Uterus (tissue), 4 donors: ENCODE measurements around the gene LPCAT1. TPM values are rescaled to one million over a fixed set of nuclear protein-coding genes. Genes with fewer than 3 reads are reported as not detected.
"Not testable (repeated sequence)": the region's sequence is repeated elsewhere in the genome, so short reads cannot be mapped to it uniquely, and the experiment has no call there.

Source experiments
- DNase-seq, 2 donors: peaks; one replicate each; pipeline ENCODE4 v3.0.0-alpha.2; 2019 to 2020
- H3K27ac ChIP-seq, 2 donors: fragments of 200-600 bp; sonication (generic); 1 replicate in 1 of 2; 2 replicates in 1 of 2; pipeline ENCODE4 v1.5.1; 2016 to 2018
- H3K27me3 ChIP-seq, 2 donors: fragments of 200-600 bp; sonication (generic); one replicate each; pipeline ENCODE4 v1.5.1; 2018 to 2019; ENCODE audit warnings: control low read depth in 1 of 2
- H3K36me3 ChIP-seq, 2 donors: fragments of 200-600 bp; sonication (generic); one replicate each; pipeline ENCODE4 v1.5.1; 2019; ENCODE audit warnings: control low read depth in 1 of 2
- H3K4me1 ChIP-seq, 2 donors: fragments of 200-600 bp; sonication (generic); one replicate each; pipeline ENCODE4 v1.5.1; 2018 to 2019; ENCODE audit warnings: control low read depth in 1 of 2
- H3K4me3 ChIP-seq, 2 donors: fragments of 200-600 bp; sonication (generic); 1 replicate in 1 of 2; 2 replicates in 1 of 2; pipeline ENCODE4 v1.5.1; 2018 to 2019; ENCODE audit warnings: mild to moderate bottlenecking in 1 of 2
- H3K9me3 ChIP-seq, 2 donors: fragments of 200-600 bp; sonication (generic); one replicate each; pipeline ENCODE4 v1.5.1; 2019; ENCODE audit warnings: control low read depth in 1 of 2
- POLR2A ChIP-seq, 2 donors: fragments of 450-650 bp; IDR thresholded peaks; one replicate each; pipeline ENCODE4 v1.6.1; 2016; ENCODE audit warnings: antibody characterized with exemption in 2 of 2, mild to moderate bottlenecking in 1 of 2, moderate library complexity in 1 of 2
- intact Hi-C: fragments of 100-400 bp; cut with DNase I; formaldehyde crosslinking; loops from one replicate; pipeline ENCODE4 v1.15.1; 2023; ENCODE audit warnings: low total_unique reads
- total RNA-seq, 4 donors: library from RNA; depleted of rRNA in 3 of 4; stranded (reverse); fragments of >200 nt in 3 of 4; gene quantifications; one replicate each; pipeline versions ENCODE4 v1.1.0 to v1.2.4, GENCODE V29; 2014 to 2023
- TF ChIP-seq, protein P1 (sequence below), 4 experiments: fragments of 200-600 bp in 2 of 4; fragments of 450-650 bp in 2 of 4; sonication (generic) in 2 of 4; IDR thresholded peaks; one replicate each; pipeline ENCODE4 v1.5.1; 2016 to 2019; ENCODE audit warnings: antibody characterized with exemption in 4 of 4, mild to moderate bottlenecking in 2 of 4, moderate library complexity in 1 of 4
- donor health status: DM: yes; HTN: yes; CAD: no.

LPCAT1 gene
- total RNA-seq, 4 donors from 2014 or later, result 21.5 to 51.0 (median 40.0) TPM

DNA sequence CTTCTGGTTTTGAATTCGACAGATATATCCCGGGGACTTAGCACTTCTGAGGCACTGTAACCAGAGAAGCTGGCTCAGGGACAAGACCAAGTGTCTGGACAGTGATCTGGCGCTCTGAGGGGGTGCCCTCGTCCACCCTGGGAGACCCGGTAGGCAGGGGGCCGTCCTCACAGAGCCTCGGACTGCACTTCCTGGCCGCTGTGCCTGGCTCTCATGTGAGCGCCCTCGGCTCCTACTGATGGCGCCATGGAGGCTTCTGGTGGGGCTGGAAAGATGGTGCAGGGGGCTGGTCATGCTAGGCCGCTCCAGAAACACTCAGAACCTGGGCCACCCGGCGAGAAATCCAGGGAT is 59.7 kb downstream of the LPCAT1 start:
- H3K9me3 ChIP-seq, result no peaks in the 10 kb centered on the region
- intact Hi-C loops, result no loop called here
- no peaks in the 10 kb centered on the region for H3K4me1 ChIP-seq
- no peak overlapping the region for H3K27ac ChIP-seq
- H3K36me3 ChIP-seq, result no peaks in the 10 kb centered on the region
- H3K27me3 ChIP-seq, result no peaks in the 10 kb centered on the region
- no peak for TF ChIP-seq POLR2A (IDR thresholded peaks at IDR 0.05)
- TF ChIP-seq, protein P1, sequence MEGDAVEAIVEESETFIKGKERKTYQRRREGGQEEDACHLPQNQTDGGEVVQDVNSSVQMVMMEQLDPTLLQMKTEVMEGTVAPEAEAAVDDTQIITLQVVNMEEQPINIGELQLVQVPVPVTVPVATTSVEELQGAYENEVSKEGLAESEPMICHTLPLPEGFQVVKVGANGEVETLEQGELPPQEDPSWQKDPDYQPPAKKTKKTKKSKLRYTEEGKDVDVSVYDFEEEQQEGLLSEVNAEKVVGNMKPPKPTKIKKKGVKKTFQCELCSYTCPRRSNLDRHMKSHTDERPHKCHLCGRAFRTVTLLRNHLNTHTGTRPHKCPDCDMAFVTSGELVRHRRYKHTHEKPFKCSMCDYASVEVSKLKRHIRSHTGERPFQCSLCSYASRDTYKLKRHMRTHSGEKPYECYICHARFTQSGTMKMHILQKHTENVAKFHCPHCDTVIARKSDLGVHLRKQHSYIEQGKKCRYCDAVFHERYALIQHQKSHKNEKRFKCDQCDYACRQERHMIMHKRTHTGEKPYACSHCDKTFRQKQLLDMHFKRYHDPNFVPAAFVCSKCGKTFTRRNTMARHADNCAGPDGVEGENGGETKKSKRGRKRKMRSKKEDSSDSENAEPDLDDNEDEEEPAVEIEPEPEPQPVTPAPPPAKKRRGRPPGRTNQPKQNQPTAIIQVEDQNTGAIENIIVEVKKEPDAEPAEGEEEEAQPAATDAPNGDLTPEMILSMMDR (IDR thresholded peaks at IDR 0.05), result no peak
- no peak overlapping the region for H3K4me3 ChIP-seq
- DNase-seq, result no peak

DNA sequence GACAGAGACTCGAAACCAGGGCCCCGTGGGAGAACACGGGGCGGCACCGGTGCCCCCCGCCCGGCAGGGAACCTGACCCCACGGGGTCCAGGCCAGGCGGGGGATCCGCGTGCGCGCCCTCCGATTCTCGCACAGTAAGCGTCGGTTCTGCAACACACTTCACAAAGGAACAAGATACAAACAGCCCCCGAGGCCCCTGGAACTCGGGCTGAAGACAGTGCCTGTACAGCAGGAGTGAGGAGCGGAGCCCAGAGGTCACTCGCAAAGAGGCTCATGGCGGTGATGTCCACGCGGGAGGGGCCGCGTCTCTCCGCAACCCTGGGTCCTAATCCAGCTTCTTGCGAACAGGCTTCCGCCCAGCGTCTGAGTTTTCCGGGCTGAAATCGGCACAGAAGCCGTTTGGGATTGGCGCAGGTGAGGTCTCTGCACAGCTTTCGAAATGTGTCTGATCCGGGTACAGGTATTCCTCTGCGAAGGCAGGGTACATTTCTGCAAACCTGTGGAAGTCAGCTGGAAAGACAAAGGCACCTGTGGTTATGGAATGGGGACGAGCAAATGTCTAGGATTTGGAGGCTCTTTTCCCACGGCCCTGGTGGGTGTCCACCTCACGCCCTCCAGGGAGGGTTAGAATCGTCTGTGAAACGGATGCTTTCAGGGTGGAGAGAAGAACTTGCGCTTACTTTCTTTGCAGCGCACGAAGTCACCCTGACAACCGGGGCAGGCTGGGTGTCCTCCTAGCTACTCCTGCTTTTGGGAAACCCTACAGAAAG is 60.2 kb downstream of the LPCAT1 start:
- Histone ChIP-seq H3K4me1 (no peaks in the 10 kb centered on the region), H3K27ac (no peak overlapping the region), H3K9me3 (no peaks in the 10 kb centered on the region), H3K27me3 (no peaks in the 10 kb centered on the region), H3K4me3 (no peak overlapping the region), H3K36me3 (no peaks in the 10 kb centered on the region)
- TF ChIP-seq, protein P1 (IDR thresholded peaks at IDR 0.05), result no peak
- TF ChIP-seq POLR2A (IDR thresholded peaks at IDR 0.05), result no peak
- no peak for DNase-seq
- intact Hi-C loops, result no loop called here

DNA sequence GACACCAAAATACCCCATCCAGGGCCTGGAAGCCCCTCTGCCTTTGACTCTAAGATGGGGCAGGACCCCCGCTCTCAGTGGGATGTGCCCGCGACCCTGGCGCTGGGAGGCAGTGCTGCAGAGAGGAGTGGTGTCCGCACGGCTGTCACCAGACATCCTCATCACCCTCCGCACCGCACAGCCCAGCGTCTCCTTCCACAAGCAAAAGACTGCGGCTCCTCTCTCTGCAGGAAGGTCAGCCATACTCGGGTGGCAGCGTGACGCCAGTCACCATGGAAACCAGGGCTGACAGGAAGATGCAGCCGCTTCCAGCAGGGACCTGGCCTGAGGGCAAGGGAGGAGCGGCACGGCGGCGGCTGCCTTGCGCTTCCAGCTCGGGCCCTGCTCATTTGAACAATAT is 61.4 kb downstream of the LPCAT1 start:
- TF ChIP-seq POLR2A (IDR thresholded peaks at IDR 0.05), result no peak
- TF ChIP-seq, protein P1 (IDR thresholded peaks at IDR 0.05), result no peak
- no peak overlapping the region for H3K4me3 ChIP-seq
- DNase-seq, result no peak
- no peaks in the 10 kb centered on the region for H3K27me3 ChIP-seq
- intact Hi-C loops, result no loop called here
- H3K9me3 ChIP-seq, result no peaks in the 10 kb centered on the region
- no peaks in the 10 kb centered on the region for H3K4me1 ChIP-seq
- H3K27ac ChIP-seq, result no peak overlapping the region
- no peaks in the 10 kb centered on the region for H3K36me3 ChIP-seq

DNA sequence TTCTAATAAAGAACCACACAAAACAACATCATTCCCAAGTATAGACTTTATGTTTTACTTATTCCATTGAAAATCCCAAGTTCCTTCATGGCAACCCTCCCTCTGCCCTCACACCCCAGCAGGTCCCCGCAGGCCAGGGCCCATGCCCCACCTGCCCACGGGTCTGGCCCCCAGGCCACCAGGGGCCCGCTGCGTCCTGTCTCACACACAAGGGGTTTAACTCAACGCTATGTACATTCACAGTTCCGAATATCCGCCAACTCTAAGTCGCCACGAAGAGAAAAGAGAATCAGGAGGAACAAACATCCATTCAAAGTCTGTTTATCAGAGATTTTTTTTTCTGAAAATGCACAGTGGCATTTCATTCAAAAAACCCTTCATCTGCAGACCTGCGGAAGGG is 62.4 kb downstream of the LPCAT1 start:
- intact Hi-C loops, result no loop called here
- H3K27me3 ChIP-seq, result no peaks in the 10 kb centered on the region
- no peaks in the 10 kb centered on the region for H3K9me3 ChIP-seq
- no peak overlapping the region for H3K4me3 ChIP-seq
- DNase-seq, result no peak
- H3K4me1 ChIP-seq, result no peaks in the 10 kb centered on the region
- TF ChIP-seq, protein P1 (IDR thresholded peaks at IDR 0.05), result no peak
- no peak for TF ChIP-seq POLR2A (IDR thresholded peaks at IDR 0.05)
- H3K27ac ChIP-seq, result no peak overlapping the region
- H3K36me3 ChIP-seq, result no peaks in the 10 kb centered on the region

DNA sequence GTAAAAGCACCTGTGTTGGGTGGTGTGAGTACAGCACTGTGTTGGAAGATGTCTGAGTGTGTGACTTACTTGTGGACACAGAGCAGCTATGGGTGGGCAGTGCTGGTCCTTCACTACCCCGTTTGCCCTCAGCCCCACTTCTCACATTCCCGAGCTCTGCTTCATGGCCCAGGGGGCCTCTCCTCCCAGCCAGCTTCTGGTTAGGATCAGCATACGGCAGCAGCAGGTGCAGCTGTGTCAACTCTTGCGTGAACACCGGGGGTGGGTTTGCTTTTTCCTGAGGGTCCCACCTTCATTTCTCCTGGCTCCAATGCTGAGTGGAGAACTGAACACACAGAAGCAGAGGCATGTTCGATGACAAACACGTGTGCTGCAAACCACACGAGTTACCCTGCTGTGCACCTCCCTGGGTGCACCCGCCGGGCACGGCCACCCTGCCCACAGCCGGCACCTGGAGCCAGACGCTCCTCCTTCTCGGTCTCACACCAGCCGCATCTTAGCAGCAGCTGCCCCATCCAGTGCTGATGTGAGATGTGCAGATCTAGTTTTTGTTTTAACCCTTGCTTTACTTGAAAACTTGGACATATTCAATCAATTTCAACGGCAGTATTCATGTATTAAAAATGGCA is 63.6 kb downstream of the LPCAT1 start:
- TF ChIP-seq, protein P1 (IDR thresholded peaks at IDR 0.05), result no peak
- H3K9me3 ChIP-seq, result no peaks in the 10 kb centered on the region
- no peaks in the 10 kb centered on the region for H3K27me3 ChIP-seq
- H3K4me3 ChIP-seq, result no peak overlapping the region
- no peak for DNase-seq
- H3K36me3 ChIP-seq, result no peaks in the 10 kb centered on the region
- intact Hi-C loops, result no loop called here
- H3K27ac ChIP-seq, result no peak overlapping the region
- H3K4me1 ChIP-seq, result no peaks in the 10 kb centered on the region

DNA sequence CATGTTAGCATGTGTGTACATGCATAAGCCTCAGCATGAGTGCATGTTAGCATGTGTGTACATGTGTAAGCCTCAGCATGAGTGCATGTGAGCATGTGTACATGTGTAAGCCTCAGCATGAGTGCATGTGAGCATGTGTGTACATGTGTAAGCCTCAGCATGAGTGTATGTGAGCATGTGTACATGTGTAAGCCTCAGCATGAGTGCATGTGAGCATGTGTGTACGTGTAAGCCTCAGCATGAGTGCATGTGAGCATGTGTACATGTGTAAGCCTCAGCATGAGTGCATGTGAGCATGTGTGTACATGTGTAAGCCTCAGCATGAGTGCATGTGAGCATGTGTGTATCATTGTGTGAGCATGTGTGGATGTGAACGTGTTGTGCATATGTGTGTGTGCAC is 64.3 kb downstream of the LPCAT1 start:
- intact Hi-C loops, H3K36me3 ChIP-seq, H3K27ac ChIP-seq, H3K9me3 ChIP-seq, DNase-seq, H3K4me1 ChIP-seq, H3K27me3 ChIP-seq, H3K4me3 ChIP-seq: not testable (repeated sequence)

DNA sequence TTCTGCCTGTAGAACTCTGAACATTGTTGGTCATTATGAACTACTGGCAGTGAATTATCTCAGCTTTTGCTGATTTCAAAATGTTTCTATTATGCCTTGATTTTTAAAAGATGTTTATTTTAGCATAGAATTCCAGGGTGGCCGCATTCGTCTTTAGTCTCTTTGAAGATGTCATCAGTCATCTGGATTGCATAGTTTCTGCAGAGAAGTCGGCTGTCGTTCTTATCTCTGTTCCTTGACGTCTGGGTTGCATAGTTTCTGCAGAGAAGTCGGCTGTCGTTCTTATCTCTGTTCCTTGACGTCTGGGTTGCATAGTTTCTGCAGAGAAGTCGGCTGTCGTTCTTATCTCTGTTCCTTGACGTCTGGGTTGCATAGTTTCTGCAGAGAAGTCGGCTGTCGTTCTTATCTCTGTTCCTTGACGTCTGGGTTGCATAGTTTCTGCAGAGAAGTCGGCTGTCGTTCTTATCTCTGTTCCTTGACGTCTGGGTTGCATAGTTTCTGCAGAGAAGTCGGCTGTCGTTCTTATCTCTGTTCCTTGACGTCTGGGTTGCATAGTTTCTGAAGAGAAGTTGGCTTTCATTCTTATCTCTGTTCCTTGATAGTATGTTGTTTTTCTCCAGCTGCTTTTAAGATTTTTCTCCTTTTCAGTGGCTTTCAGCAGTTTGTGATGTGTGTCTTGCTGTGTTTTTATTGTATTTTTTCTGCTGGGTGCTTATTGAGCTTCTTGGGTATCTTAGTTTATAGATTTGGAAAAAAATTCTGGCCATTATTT is 67.5 kb downstream of the LPCAT1 start:
- DNase-seq, H3K9me3 ChIP-seq, H3K27ac ChIP-seq, H3K4me3 ChIP-seq, H3K27me3 ChIP-seq, H3K36me3 ChIP-seq, H3K4me1 ChIP-seq, intact Hi-C loops: not testable (repeated sequence)
